H1 (cell line): Measurements from ENCODE around the gene PPIC. TPM values are rescaled to one million over a fixed set of nuclear protein-coding genes. Genes with fewer than 3 reads are reported as not detected.

ENCODE experiments used
- JUN ChIP-seq: IDR thresholded peaks from 2 replicates; pipeline ENCODE4 v1.6.1; 2011; ENCODE audit warnings: low read depth, mild to moderate bottlenecking, improper control_type of control experiment, low read length
- RAD21 ChIP-seq, 2 experiments: IDR thresholded peaks in 1 of 2; conservative IDR thresholded peaks in 1 of 2; 2 replicates each; pipeline ENCODE4 v1.6.1; 2011; ENCODE audit warnings: low read depth in 2 of 2, low read length in 2 of 2, improper control_type of control experiment in 1 of 2, inconsistent platforms in 1 of 2, mild to moderate bottlenecking in 1 of 2, moderate library complexity in 1 of 2
- polyA plus RNA-seq, 7 experiments: library from polyadenylated mRNA; depleted of rRNA in 3 of 7; stranded (reverse) in 5 of 7; unstranded in 2 of 7; fragments of >200 nt in 5 of 7; fragments of 200-250 nt in 2 of 7; gene quantifications; 1 replicate in 5 of 7; 2 replicates in 1 of 7; 4 replicates in 1 of 7; pipeline versions ENCODE4 v1.2.1 to v1.2.3, GENCODE V29; 2011 to 2013; ENCODE audit warnings: missing spikeins in 2 of 7, mixed read lengths in 2 of 7
- total RNA-seq: library from RNA; stranded (reverse); fragmentation: NEBNext Ultra II Directional; extraction: Animal tissue kit (Norgen Biotek cat#: 25700); gene quantifications from 2 replicates; pipeline ENCODE4 v1.2.1, GENCODE V29; 2021

Gene PPIC
- total and polyA plus RNA-seq, 2 of the 8 experiments (the other 6 are each of a cell fraction or from before 2014, with no cell fraction given), result 8.5 to 10.4 TPM

GRCh38 chr5:123083298-123083697 is 46.8 kb upstream of the PPIC start (continued):
- TF ChIP-seq RAD21 (IDR thresholded peaks at IDR 0.05 in 1 of 2, conservative IDR thresholded peaks at IDR 0.05 in 1 of 2; ENCODE audit: low read depth in 2 of 2, low read length in 2 of 2), result no peak
- no peak for TF ChIP-seq JUN
